ENCODE results near the gene EGF. TPM values are rescaled to one million over a fixed set of nuclear protein-coding genes. Genes with fewer than 3 reads are reported as not detected.

EGF gene
- total and polyA plus RNA-seq, 11 donors = 1.3 to 15.0 (median 8.8) TPM

DNA sequence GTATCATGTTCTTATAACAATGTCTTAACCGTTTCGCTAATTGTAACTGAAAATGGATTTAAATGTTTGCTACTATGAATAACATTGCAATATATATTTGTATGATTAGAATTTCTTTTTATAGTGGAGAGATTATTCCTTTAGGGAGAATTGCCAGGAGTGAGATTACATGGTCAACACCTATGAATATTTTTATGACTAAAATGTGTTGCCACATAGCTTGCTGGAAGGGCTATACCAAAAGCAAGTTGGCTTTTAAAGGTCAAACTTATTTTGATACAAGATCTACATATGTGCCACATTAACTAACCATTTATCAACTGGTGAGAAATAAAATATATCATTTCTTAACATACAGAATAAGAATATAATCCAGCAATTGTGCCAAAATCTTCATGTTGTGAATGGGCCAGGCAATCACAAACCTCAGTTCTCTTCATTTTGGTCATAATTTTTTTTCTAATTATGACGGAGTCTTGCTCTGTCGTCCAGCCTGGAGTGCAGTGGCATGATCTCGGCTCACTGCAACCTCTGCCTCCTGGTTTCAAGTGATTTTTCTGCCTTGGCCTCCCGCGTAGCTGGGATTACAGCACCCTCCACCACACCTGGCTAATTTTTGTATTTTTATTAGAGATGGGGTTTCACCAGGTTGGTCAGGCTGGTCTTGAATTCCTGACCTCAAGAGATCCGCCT lies 10.0 kb upstream of the EGF start:
- TF ChIP-seq, protein P1, sequence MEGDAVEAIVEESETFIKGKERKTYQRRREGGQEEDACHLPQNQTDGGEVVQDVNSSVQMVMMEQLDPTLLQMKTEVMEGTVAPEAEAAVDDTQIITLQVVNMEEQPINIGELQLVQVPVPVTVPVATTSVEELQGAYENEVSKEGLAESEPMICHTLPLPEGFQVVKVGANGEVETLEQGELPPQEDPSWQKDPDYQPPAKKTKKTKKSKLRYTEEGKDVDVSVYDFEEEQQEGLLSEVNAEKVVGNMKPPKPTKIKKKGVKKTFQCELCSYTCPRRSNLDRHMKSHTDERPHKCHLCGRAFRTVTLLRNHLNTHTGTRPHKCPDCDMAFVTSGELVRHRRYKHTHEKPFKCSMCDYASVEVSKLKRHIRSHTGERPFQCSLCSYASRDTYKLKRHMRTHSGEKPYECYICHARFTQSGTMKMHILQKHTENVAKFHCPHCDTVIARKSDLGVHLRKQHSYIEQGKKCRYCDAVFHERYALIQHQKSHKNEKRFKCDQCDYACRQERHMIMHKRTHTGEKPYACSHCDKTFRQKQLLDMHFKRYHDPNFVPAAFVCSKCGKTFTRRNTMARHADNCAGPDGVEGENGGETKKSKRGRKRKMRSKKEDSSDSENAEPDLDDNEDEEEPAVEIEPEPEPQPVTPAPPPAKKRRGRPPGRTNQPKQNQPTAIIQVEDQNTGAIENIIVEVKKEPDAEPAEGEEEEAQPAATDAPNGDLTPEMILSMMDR (IDR thresholded peaks at IDR 0.05) = no peak
- TF ChIP-seq POLR2A (IDR thresholded peaks at IDR 0.05) = no peak
- intact Hi-C loops (cut with DNase I) = no loop called here
- H3K27ac ChIP-seq = no peak overlapping the region

DNA sequence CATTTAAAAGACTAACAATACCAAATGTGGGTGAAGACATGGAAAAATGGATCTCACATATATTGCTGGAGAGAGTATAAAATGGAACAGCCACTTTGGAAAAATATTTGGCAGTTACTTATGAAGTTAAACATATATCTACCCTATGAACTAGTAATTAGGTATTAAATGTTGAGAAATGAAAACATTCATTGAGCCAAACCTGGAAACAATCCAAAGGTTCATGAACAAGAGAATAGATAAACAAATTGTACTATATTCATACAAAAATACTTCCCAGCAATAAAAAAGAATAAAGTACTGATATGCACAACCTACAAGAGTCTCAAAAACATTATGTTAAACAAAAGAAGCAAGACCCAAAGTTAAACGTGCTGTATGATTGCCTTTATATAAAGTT lies 4.0 kb upstream of the EGF start:
- no peaks in the 10 kb centered on the region for H3K36me3 ChIP-seq
- no peaks in the 10 kb centered on the region for H3K27me3 ChIP-seq
- H3K4me1 ChIP-seq = peaks cover 0 to 9% (median 0%) of the 10 kb centered on the region in 12 donors
- ATAC-seq = no peak
- no peak overlapping the region for H3K4me3 ChIP-seq
- H3K9me3 ChIP-seq = peaks cover 0 to 9% (median 0%) of the 10 kb centered on the region in 12 donors
- WGBS, 4 donors = 63 to 83% (median 73%) methylated on average over 1 of the region's 1 CpG
- intact Hi-C loops (cut with DNase I) = no loop called here
- no peak for DNase-seq
- TF ChIP-seq POLR2A (IDR thresholded peaks at IDR 0.05) = no peak
- TF ChIP-seq, protein P1 (IDR thresholded peaks at IDR 0.05) = no peak
- H3K27ac ChIP-seq = no peak overlapping the region

More for the DNA sequence above, 10.0 kb upstream of the EGF start:
- ATAC-seq = no peak
- no peaks in the 10 kb centered on the region for H3K4me1 ChIP-seq
- peaks cover 0 to 9% (median 0%) of the 10 kb centered on the region in 12 donors for H3K9me3 ChIP-seq
- H3K4me3 ChIP-seq = no peak overlapping the region
- no peak for DNase-seq
- H3K27me3 ChIP-seq = no peaks in the 10 kb centered on the region
- WGBS, 4 donors = 88 to 90% (median 88%) methylated on average over 8 of the region's 8 CpGs
- H3K36me3 ChIP-seq = no peaks in the 10 kb centered on the region

DNA sequence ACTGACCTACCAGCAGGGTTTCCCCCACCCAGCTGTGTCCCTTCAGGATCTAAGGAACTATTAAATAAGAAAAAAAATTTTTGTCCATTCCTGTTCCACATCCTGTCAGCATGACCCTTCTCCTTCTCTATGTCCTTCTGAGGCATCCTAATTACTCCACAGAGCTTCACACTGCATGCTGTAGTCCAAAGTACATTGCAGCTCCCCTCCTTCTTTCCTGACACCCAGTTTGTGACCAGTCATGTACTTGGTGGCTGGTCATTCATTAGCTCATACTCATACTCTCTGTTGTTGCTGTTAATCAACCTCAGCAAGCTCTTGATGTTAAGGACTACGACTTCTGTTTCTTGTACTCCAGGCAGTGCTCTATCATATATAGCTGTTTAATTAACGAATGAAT lies 2.4 kb upstream of the EGF start:
- 83 to 90% (median 87%) methylated on average over 2 of the region's 2 CpGs for WGBS, 4 donors
- TF ChIP-seq, protein P1 (IDR thresholded peaks at IDR 0.05) = no peak
- TF ChIP-seq POLR2A (IDR thresholded peaks at IDR 0.05) = no peak
- H3K36me3 ChIP-seq = no peaks in the 10 kb centered on the region
- no peak overlapping the region for H3K27ac ChIP-seq
- no peak overlapping the region for H3K4me3 ChIP-seq
- H3K27me3 ChIP-seq = no peaks in the 10 kb centered on the region
- intact Hi-C loops (cut with DNase I) = loop anchor here in 1 of 10 donors (5.0 kb wide), 1 partner anchor 93 kb away; the partner anchor contains the start of gene GAR1
- H3K9me3 ChIP-seq = peaks cover 0 to 9% (median 0%) of the 10 kb centered on the region in 12 donors
- ATAC-seq = no peak
- DNase-seq = no peak
- H3K4me1 ChIP-seq = peaks cover 0 to 9% (median 0%) of the 10 kb centered on the region in 12 donors

DNA sequence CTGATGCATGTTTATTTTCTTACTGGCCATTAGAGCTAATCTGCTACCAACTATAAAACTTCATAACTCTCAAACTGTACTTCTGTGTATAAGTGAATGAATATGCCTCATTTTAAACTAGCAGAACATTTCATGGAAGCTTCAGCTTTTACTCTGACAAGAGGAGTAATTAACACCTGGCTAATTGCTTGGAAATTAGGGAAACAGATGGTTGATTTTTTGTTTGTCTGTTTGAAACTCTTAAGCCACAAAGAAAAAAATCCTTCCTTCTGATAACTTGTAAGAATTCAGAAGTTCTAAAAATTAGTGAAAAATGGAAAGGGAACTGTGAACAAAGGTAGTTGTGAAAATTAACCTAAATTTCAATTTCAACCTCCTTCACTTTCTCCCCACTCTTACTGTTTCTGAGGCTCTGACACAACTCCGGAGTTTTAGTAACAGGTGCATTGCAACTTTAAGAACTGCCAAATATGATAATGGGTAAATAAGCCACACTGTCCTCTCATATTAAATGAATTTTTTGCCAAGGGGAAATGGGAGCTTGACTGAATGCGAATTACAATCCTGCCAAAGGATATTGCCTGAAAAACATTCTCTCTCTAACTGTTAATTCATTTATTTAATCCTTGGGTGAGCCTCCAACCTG lies 1.0 kb downstream of the EGF start:
- intact Hi-C loops (cut with DNase I) = loop anchor here in 1 of 10 donors (5.0 kb wide), 1 partner anchor 96 kb away; the partner anchor contains the start of gene GAR1
- WGBS, 4 donors = 46 to 58% (median 54%) methylated on average over 2 of the region's 2 CpGs
- H3K4me1 ChIP-seq = peaks cover 0 to 15% (median 0%) of the 10 kb centered on the region in 12 donors
- no peak for DNase-seq
- ATAC-seq = no peak
- H3K4me3 ChIP-seq = peak overlapping the region in 10 of 12 donors; percentile 16 to 54 (median 44)
- no peaks in the 10 kb centered on the region for H3K9me3 ChIP-seq
- H3K27ac ChIP-seq = peak overlapping the region in 2 of 12 donors; percentile 64 to 79
- TF ChIP-seq POLR2A (IDR thresholded peaks at IDR 0.05) = no peak
- TF ChIP-seq, protein P1 (IDR thresholded peaks at IDR 0.05) = no peak
- no peaks in the 10 kb centered on the region for H3K36me3 ChIP-seq
- H3K27me3 ChIP-seq = no peaks in the 10 kb centered on the region

Measured in heart left ventricle (tissue), 16 donors.